ENCODE measurements around the gene TMED7.
"Not testable (repeated sequence)": the region's sequence is repeated elsewhere in the genome, so short reads cannot be mapped to it uniquely, and the experiment has no call there.

The TMED7 gene

GRCh38 chr5:115625579-115626444 is at the start of gene TMED7:
TMED7 (minus strand) TSS chr5:115626036; CDS start chr5:115625792, 244 bp downstream.
- DNase-seq (ENCODE audit: low read depth in 1 of 2, low spot score in 1 of 2): peak; percentile 99 to 100

GRCh38 chr5:115674782-115675181 is 48.9 kb upstream of the TMED7 start:
- DNase-seq (ENCODE audit: low read depth in 1 of 2, low spot score in 1 of 2): not testable (repeated sequence)

- DNase-seq (ENCODE audit: low read depth in 1 of 2, low spot score in 1 of 2): no peak
Observed at GRCh38 chr5:115673596-115673995, 47.8 kb upstream of the TMED7 start.

GRCh38 chr5:115671939-115672338 is 46.1 kb upstream of the TMED7 start:
- no peak for DNase-seq (ENCODE audit: low read depth in 1 of 2, low spot score in 1 of 2)

- DNase-seq (ENCODE audit: low read depth in 1 of 2, low spot score in 1 of 2): no peak
Observed at GRCh38 chr5:115666023-115666422, 40.2 kb upstream of the TMED7 start.

GRCh38 chr5:115661563-115661962 is 35.7 kb upstream of the TMED7 start:
- no peak for DNase-seq (ENCODE audit: low read depth in 1 of 2, low spot score in 1 of 2)

GRCh38 chr5:115661101-115661500 is 35.3 kb upstream of the TMED7 start:
- DNase-seq (ENCODE audit: low read depth in 1 of 2, low spot score in 1 of 2): no peak

GRCh38 chr5:115657881-115658233 is 32.0 kb upstream of the TMED7 start:
- no peak for DNase-seq (ENCODE audit: low read depth in 1 of 2, low spot score in 1 of 2)

GRCh38 chr5:115657125-115657880 is 31.5 kb upstream of the TMED7 start:
- no peak for DNase-seq (ENCODE audit: low read depth in 1 of 2, low spot score in 1 of 2)

GRCh38 chr5:115656404-115656803 is 30.6 kb upstream of the TMED7 start:
- DNase-seq (ENCODE audit: low read depth in 1 of 2, low spot score in 1 of 2): no peak

- DNase-seq (ENCODE audit: low read depth in 1 of 2, low spot score in 1 of 2): no peak
Observed at GRCh38 chr5:115655994-115656393, 30.2 kb upstream of the TMED7 start.

- no peak for DNase-seq (ENCODE audit: low read depth in 1 of 2, low spot score in 1 of 2)
Observed at GRCh38 chr5:115649541-115649940, 23.7 kb upstream of the TMED7 start.

GRCh38 chr5:115648056-115648455 is 22.2 kb upstream of the TMED7 start:
- DNase-seq (ENCODE audit: low read depth in 1 of 2, low spot score in 1 of 2): no peak

- DNase-seq (ENCODE audit: low read depth in 1 of 2, low spot score in 1 of 2): not testable (repeated sequence)
Observed at GRCh38 chr5:115645386-115645785, 19.6 kb upstream of the TMED7 start.

- no peak for DNase-seq (ENCODE audit: low read depth in 1 of 2, low spot score in 1 of 2)
Observed at GRCh38 chr5:115644046-115644445, 18.2 kb upstream of the TMED7 start.

GRCh38 chr5:115641948-115642347 is 16.1 kb upstream of the TMED7 start:
- DNase-seq (ENCODE audit: low read depth in 1 of 2, low spot score in 1 of 2): no peak

GRCh38 chr5:115640274-115640673 is 14.4 kb upstream of the TMED7 start:
- DNase-seq (ENCODE audit: low read depth in 1 of 2, low spot score in 1 of 2): no peak

- no peak for DNase-seq (ENCODE audit: low read depth in 1 of 2, low spot score in 1 of 2)
Observed at GRCh38 chr5:115639377-115639776, 13.5 kb upstream of the TMED7 start.

GRCh38 chr5:115637507-115637906 is 11.7 kb upstream of the TMED7 start:
- DNase-seq (ENCODE audit: low read depth in 1 of 2, low spot score in 1 of 2): no peak

- no peak for DNase-seq (ENCODE audit: low read depth in 1 of 2, low spot score in 1 of 2)
Observed at GRCh38 chr5:115636008-115636407, 10.2 kb upstream of the TMED7 start.

- DNase-seq (ENCODE audit: low read depth in 1 of 2, low spot score in 1 of 2): peak; percentile 70 to 79
Observed at GRCh38 chr5:115634343-115635132, 8.7 kb upstream of the TMED7 start.

GRCh38 chr5:115629903-115630302 is 4.1 kb upstream of the TMED7 start:
- DNase-seq (ENCODE audit: low read depth in 1 of 2, low spot score in 1 of 2): no peak

All from activated CD4-positive, alpha-beta T cell treated with anti-CD3 and anti-CD28 coated beads, Interleukin-2, amount 50 U/mL, for 24 hours (primary cell).